ENCODE results near the gene PGM1.

PGM1 gene

DNA sequence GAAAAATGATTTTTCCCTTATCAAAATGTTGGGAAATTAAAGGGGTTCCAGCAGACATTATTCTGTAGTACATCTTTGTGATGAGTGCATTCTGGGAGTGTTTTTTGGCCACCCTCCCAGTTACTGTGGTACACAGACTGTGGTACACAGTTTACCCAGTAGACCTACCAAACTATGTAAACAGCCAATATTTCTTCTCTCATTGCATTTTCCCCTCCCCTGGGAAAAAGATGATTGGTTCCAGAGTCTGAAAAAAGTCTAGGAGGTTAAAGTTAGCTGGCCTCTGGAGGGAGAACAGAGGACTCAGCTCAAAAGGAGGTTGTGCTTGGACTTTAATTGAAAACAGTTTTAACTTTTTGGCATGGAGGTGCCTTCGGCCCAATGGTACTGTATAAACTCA is 42.5 kb downstream of the PGM1 start:
- ATAC-seq = no peak

GRCh38 chr1:63636192-63637105 is 43.2 kb downstream of the PGM1 start:
- ATAC-seq = no peak

- no peak for ATAC-seq
These were observed 45.3 kb downstream of the PGM1 start for GRCh38 chr1:63638471-63638870.

- ATAC-seq = no peak
These were observed 45.7 kb downstream of the PGM1 start for GRCh38 chr1:63638875-63639274.

GRCh38 chr1:63640633-63641567 is 47.7 kb downstream of the PGM1 start:
- ATAC-seq = no peak

- no peak for ATAC-seq
These were observed 48.4 kb downstream of the PGM1 start for GRCh38 chr1:63641615-63642014.

GRCh38 chr1:63642901-63643300 is 49.7 kb downstream of the PGM1 start:
- ATAC-seq = no peak

DNA sequence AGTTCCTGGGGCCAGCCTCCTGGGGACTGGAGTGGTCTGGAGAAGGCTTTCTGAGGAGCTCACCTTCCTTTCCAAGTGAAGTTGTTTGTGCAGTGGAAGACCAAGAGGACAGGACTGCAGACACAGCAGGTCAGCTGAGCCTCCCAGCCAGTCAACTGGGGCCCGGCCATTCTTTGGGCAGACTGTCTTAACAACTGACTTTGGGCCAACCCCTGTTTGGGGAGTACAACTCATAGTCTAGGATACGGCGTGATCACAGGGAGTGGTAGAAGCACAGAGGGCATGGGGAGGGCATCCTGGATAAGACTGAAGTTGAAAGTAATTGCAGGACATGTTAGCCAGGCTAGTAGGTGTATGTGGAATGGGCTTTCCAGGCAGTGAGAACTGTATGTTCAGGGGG is 50.3 kb downstream of the PGM1 start:
- no peak for ATAC-seq

- ATAC-seq = no peak
These were observed 50.7 kb downstream of the PGM1 start for GRCh38 chr1:63643926-63644325.

DNA sequence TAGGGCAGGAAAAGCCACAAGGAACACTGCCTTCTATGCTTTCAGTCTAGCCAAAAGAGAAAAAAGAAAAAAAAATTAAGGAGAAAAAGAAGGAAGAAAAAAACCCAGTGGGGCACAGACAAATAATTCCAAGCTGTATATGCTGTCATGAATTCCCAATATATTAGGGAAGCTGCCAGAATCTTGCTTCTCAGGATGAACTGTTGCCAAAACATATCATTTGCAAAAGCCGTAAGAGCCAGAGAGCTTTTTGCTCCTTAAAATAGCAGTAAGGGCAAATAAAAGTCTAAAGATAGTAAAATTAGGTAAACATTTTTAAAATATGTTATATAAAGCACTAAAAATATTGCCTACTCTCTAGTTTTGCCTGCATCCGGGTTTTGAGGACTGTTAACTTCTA is 52.1 kb downstream of the PGM1 start:
- no peak for ATAC-seq

DNA sequence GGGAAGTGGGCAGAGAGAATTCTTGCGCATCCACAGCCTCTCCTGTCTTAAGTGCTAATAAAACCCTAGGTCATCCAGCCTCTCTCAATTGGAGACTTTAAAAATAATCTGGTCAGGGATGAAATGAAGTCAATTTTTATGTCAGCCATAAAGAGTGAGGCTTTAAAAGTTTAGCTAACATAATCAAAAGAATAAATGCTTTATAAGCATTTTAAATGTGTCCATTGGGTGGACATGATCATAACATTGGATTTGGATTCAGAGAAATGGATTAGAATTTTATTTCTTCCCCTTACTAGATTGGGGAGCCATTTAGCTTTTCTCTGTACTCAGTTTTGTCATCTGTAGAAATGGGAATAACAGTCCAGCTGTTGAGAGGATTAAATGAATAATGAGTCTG is 55.5 kb downstream of the PGM1 start:
- no peak for ATAC-seq

DNA sequence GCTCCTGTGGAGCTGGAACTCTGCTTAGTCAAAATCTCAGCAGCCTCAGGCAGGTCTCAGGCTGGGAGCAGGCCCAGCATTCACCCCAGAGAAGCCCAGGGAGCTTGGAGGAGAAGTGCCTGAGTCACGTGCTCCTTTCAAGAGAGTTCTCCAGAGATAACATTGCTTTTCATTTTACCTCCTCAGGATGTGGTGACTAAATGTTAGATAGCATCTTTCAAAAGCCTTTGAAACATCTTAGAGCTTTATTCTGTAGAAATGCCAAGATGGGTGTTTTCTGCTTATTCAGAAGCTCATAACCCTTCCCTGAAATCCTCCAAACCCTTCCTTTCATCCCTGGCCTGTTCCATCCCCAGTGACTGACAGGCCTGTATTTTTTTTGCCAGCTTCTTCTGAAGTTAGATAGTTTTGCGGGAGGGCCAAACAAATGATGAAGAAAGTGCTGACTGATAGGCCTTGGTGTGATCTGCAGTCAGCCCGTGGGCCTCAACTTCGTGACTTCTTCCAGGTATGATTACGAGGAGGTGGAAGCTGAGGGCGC is 58.0 kb downstream of the PGM1 start:
- peak; percentile 61 to 68 for ATAC-seq

GRCh38 chr1:63653976-63654375 is 60.8 kb downstream of the PGM1 start:
- no peak for ATAC-seq

- no peak for ATAC-seq
These were observed 66.2 kb downstream of the PGM1 start for GRCh38 chr1:63659448-63659847.

DNA sequence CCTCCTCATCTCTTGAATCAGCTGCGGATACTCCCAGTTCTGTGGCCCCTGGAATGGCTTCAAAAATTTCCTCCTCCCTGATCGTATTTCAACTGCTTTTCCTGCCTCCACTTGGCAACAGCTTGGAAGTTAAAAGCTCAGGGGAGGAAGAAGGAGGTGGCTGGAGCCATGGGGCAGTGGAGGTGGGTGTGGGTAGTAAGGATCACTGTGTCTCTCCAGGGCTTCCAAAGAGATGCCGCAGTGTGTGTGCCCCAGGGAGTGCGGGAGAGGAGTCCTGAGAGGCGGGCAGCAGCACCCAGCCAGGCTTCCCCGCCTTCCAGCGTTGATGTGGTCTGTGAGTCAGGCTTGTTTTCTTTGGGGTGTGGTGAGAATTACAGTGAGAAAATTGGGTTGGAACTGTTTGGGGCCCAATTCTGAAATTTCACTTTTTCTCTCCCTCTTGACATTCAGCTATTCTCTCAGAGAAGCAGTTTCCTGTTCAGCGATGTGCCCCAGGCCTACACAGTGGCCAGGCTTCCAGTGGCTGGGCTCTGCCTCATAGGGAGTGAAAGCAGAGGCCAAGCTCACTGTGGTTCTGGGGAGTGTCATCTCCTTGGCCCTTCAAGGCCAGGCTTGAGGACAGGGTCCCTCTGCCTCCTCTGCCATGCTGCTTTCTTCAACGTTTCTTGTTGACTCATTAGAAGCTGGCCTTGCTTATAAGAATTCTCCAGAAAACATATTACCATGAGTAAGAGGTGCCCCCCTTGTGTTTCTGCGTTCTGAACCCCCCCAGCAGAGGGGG is 69.0 kb downstream of the PGM1 start:
- ATAC-seq = no peak

DNA sequence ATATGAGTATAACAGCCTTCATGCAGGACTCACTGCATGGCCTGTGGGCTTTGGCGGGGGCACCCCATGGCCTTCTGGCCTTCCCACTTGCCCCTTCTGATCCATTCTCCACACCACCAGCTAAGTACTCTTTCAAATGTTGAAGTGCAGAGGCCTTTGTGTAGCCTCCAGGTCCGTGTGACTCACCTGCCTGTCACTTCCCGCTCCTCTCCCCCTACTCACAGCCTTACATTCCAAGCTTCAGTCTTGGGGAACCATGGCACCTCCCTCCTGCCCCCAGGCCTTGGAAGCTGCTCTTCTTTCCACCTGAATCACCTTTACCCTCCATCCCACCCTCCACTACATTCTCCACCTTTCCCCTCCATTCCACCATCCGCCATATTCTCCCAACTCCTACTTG is 69.6 kb downstream of the PGM1 start:
- ATAC-seq = no peak

DNA sequence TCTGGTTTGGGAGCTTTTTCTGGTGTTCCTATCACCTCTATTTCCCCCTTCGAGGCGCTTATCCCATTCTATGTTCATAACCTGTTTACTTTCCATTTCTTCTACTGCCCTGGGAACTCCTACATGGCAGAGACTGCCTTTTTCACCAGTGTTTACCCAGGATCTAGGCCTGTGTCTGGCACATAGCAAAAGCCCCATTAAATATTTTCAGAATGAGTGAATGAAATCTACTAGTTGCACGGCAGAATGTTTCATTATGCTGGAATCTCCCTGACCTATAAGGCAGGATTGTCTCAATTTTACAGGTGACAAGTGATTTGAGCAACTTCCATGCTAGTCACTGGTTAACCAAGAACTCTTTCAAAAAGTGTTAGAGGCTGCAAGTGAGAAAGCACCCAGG is 70.1 kb downstream of the PGM1 start:
- no peak for ATAC-seq

DNA sequence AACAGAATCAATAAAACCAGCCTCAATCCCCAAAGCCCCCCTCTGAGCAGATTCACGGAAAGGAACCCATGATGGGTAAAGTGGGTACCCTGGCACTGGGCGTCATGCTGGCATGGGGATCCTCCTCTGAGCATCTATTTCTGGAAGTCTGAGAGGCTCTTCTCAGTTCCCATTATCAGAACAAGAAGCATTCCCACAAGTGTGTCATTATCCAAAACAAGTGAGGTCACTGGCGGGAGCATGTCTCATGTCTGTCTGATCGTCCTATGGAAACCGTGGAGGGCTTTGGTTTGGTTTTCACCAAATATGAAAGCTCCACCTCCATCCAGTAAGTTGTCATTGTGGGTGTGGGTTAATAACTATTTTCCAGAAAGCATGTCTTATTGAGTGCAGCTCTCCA is 70.7 kb downstream of the PGM1 start:
- no peak for ATAC-seq

DNA sequence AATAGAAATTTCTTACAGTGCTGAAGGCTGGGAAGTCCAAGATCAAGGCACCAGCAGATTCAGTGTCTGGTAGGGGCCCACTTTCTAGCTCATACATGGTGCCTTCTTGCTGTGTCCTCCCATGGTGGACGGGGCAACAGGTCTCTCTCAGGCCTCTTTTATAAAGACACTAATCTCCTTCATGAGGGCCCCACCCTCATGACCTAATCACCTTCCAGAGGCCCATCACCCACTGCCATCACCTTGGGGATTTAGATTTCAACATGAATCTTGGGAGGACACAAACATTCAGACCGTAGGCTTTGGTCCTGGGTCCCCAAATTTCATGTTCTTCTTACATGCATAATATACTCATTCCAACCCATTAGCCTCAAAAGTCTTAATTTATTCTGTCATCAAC is 71.5 kb downstream of the PGM1 start:
- ATAC-seq = no peak

GRCh38 chr1:63665410-63665809 is 72.2 kb downstream of the PGM1 start:
- no peak for ATAC-seq

DNA sequence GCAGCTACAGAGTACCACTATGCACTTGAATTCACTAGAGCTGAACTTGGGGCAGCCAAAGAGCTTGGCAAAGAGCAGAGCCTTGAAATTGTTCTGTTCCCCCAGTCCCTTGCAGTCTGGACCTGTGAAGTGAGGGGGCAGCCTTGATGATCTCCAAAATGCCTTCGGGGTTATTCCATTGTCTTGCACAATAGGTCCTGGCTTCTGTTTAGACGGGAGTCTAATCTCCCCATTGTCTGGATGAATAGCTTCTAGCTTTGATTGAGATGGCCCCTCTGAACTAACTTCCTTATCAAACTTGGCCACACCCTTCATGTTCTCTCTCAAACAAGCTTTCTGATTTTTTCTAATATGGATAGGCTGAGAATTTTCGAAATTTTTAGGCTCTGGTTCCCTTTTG is 72.6 kb downstream of the PGM1 start:
- ATAC-seq = no peak

GRCh38 chr1:63668298-63668697 is 75.1 kb downstream of the PGM1 start:
- ATAC-seq = no peak

Data from activated CD4-positive, CD25-positive, alpha-beta regulatory T cell treated with anti-CD3 and anti-CD28 coated beads, Interleukin-2, amount 50 U/mL, for 24 hours (primary cell).